ENCODE results near the gene ZNF701.

- TF ChIP-seq CTCF (CRISPR knock-in tag; IDR thresholded peaks at IDR 0.05) (no peak), HHEX (CRISPR knock-in tag; IDR thresholded peaks at IDR 0.05) (no peak), HNRNPH1 (optimal IDR thresholded peaks at IDR 0.05; ENCODE audit: low read depth, low read length) (no peak), EHMT2 (IDR thresholded peaks at IDR 0.05; ENCODE audit: borderline replicate concordance, low read depth, low read length) (no peak), ZNF704 (CRISPR knock-in tag; IDR thresholded peaks at IDR 0.05; ENCODE audit: borderline replicate concordance) (no peak), ZNF589 (CRISPR knock-in tag; conservative IDR thresholded peaks at IDR 0.05) (no peak), POLR2AphosphoS5 (IDR thresholded peaks at IDR 0.05; ENCODE audit: low read depth, low read length) (no peak)
Measured at GRCh38 chr19:52602941-52603340, 32.9 kb downstream of the ZNF701 start.

Data from HepG2 (cell line).